Left renal pelvis (tissue), 4 donors: ENCODE measurements around the gene PKP4. TPM values are rescaled to one million over a fixed set of nuclear protein-coding genes. Genes with fewer than 3 reads are reported as not detected.
A peak's percentile ranks its signal among the peaks of the same experiment; 100 is the strongest.

Experiments used
- DNase-seq, 4 donors: peaks; one replicate each; pipeline ENCODE4 v3.0.0-alpha.2; 2013; ENCODE audit warnings: low read depth in 4 of 4, low spot score in 3 of 4
- polyA plus RNA-seq, 4 donors: library from polyadenylated mRNA; unstranded; fragments of 120-200 nt; gene quantifications; one replicate each; pipeline ENCODE4 v1.2.1, GENCODE V29; 2013; ENCODE audit not compliant: insufficient read length in 4 of 4

PKP4 gene
- polyA plus RNA-seq, 4 donors, result 46.9 to 170 (median 165) TPM

- DNase-seq, result peak in 3 of 4 donors; percentile 2 to 12 (median 3)
These were observed 124.0 kb downstream of the PKP4 start for GRCh38 chr2:158580760-158581159.

DNA sequence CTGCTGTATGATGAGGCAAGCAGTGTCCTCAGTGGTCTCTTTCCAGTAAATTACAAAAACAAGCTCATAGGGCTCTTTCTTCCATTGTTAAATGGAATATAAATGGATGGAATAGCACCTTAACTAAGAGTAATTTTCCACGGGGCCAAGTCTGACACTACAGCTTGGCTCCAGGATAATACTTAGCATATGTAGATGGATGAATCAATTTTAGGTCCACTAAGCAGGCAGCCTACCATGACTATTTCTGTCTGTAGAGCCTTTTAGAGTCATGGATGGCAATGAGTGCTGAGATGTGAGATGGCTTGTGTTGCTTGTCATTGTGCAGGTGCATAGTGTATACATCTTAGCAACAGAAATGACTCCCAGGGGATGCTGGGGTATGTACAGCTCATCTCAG, 125.9 kb downstream of the PKP4 start:
- DNase-seq, result no peak

DNA sequence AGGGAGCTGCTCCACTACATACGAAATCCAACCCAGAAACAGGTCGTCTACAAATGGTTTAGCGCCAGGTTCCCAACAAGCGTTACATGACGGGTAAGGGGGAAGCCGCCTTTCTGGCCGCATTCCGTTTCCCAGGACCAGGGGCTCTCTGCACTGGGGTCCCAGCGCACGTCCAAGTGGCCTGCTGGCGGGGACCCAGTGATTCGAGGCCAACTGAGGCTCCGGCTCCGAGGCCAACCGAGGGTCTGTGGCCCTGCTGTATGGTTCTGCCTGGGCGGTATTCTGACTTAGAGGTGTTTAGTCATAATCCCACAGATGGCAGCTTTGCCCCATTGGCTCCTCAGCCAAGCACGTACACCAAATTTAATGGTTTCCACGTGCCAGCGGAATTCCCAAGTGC, 127.2 kb downstream of the PKP4 start:
- DNase-seq, result no peak

DNA sequence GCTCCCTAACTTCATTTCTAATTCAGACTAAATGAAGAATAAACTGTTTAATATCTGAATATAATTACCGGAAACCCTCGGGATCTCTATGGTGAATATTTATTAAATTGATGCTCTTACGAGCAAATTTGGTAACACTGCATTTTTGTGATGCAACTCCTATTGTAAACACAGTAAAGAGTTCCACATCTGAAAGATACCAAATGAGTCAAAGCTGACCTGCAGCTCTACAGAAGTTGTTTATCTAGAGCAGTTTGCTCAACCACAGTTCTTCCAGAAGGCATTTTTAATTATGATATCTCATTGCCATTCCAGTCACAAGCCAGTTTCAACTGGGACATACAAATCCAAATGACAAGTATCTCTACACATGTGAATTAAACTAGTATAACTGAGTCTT, 129.7 kb downstream of the PKP4 start:
- no peak for DNase-seq

GRCh38 chr2:158589303-158589702, 132.6 kb downstream of the PKP4 start:
- no peak for DNase-seq

- no peak for DNase-seq
These were observed 142.2 kb downstream of the PKP4 start for GRCh38 chr2:158598862-158599517.

- DNase-seq, result no peak
These were observed 142.9 kb downstream of the PKP4 start for GRCh38 chr2:158599609-158600008.

GRCh38 chr2:158600155-158600802, 143.5 kb downstream of the PKP4 start:
- no peak for DNase-seq

DNA sequence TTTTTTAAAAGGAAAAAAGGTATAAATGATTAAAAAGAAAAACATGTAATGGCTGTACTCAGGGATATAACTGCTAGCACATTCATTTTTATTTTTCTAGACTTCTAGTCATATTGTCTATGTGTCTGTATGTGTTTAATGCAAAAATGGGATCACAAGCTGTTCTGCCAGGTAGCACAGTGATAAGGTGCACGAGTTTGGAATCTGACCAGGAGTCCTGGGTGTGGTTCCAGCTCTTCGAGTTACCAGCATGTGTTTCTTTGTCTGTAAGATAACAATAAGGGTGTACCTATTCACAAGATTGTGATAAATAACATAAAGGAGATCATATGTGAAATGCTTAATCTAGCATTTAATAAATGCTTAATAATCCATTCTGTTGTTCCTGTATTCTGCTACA, 145.3 kb downstream of the PKP4 start:
- DNase-seq, result no peak

DNA sequence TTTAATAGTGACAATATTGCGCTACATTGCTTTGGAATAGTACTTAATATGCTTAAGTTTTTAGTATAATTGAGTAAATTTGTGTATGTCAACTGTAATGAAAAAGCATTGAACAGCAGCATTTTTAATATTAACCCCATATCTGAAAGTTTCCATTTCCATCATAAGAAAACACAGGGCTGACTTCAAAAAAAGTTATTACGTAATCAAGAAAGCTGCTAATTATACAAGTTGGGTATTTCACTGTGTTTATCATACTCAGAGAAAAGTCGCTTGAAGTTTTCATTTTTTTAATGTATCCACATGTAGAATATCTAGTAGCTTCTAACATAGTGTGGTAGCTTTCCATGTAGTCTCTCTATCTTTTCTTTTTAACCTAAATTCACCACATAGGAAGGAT, 146.5 kb downstream of the PKP4 start:
- no peak for DNase-seq

DNA sequence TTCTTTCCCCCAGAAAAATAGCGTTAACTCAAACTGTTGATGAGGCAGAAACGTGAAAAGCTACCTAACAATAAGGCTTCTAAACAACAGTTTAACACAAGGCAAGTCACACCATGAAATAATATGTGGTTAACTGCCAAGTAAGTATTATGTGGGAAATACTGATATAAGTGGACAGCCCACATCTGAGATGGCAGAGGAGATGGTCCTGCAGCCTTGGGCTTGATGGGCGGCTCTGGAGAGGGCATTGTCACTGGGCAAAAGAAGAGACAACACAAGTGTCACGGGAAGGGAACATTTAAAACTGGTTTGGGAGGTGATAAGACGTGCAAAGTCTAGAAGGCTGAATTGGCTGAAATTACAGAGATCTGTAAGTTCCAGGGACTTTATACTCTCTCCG, 147.2 kb downstream of the PKP4 start:
- DNase-seq, result no peak

GRCh38 chr2:158610059-158610458, 153.3 kb downstream of the PKP4 start:
- DNase-seq, result no peak

DNA sequence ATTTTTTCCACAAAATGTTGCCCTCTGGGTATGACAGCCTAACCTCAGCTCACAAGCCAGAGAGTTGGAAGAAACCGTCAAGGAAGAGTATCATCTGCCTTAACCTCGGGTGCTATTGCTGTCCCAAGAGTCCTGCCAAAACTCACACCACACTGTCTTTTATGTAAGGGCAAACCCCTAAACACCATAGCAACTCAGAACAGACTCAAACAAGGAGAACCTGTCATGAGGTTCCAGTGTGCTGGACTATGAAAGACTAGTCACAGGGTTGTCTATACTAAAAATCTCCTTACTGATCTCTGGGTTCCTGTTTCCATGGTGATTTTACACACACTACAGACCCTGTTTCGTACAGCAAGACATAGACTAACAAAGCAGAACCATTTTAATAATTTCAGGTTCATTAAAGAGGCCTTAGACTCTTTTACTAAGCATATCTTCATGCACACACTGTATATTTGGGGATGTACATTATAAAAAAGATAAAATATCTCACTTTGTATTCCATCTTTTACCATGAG, 159.8 kb downstream of the PKP4 start:
- no peak for DNase-seq

DNA sequence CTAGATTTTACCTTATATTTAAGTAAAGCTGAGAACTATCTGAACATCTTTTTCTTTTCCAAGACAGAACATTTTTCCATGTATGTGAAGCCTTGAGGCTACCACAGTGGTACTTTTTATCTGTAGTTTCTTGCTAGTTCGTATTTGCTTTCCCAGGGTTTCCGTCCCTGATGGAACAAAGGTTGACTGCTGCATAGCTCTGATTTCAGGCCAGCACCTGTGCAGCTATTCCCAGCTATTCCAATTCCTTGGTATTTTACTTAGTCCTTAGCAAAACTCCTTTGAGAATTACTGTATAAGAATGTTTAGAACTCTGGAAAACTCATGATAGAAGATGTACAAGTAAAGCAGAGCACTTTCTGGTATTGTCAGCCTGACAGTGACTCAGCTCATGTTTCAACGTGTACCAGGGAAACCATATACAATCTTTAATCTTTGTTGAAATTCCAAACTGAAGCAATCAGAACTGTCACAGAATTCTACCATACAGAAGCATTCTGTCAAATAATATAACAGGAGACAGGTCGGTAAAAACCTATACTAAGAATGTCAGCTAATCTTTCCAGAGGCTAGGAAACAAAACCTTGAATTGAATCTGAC, 162.2 kb downstream of the PKP4 start:
- DNase-seq, result no peak

DNA sequence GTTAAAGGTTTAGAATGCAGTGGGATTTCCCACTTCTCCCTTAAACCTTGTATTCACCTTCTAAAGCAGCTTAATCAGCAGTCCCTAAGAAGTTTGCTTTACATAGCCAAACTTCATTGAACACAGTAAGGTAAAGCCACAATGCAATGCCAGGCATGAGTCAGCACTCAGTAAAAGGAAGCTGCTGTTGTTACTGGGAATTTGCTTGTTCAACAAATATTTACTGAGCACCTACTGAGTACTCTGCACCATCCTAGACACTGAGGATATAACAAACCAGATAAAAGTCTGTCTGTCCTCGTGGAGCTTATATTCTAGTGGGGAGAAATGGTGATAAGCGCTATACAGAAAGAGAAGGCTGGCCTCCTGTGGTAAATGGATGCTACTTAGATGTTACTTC, 162.7 kb downstream of the PKP4 start:
- DNase-seq, result no peak

GRCh38 chr2:158620656-158621055, 163.9 kb downstream of the PKP4 start:
- DNase-seq, result no peak

- DNase-seq, result no peak
These were observed 167.4 kb downstream of the PKP4 start for GRCh38 chr2:158624071-158624667.

DNA sequence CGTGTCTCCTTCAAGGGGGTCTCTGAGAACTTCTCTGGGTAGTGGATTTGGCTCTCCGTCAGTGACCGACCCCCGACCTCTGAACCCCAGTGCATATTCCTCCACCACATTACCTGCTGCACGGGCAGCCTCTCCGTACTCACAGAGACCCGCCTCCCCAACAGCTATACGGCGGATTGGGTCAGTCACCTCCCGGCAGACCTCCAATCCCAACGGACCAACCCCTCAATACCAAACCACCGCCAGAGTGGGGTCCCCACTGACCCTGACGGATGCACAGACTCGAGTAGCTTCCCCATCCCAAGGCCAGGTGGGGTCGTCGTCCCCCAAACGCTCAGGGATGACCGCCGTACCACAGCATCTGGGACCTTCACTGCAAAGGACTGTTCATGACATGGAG, 168.2 kb downstream of the PKP4 start:
- DNase-seq, result no peak

- DNase-seq, result no peak
These were observed 172.4 kb downstream of the PKP4 start for GRCh38 chr2:158629116-158629515.

GRCh38 chr2:158633261-158633660, 176.5 kb downstream of the PKP4 start:
- DNase-seq, result no peak

GRCh38 chr2:158634627-158635026, 177.9 kb downstream of the PKP4 start:
- DNase-seq, result no peak
